Spleen (tissue), 7 donors: Measurements from ENCODE around the gene CACNG8.

Source experiments
- CTCF ChIP-seq, 11 experiments: fragments of 200-600 bp in 7 of 11; fragments of 450-650 bp in 4 of 11; sonication (generic) in 4 of 11; IDR thresholded peaks in 8 of 11; conservative IDR thresholded peaks in 3 of 11; 1 replicate in 7 of 11; 2 replicates in 4 of 11; pipeline versions ENCODE4 v1.4.0 to v1.8.0; 2016 to 2021; ENCODE audit warnings: antibody characterized with exemption in 11 of 11, inconsistent platforms in 4 of 11, mild to moderate bottlenecking in 1 of 11
- POLR2AphosphoS5 ChIP-seq, 3 donors: sonication (generic); formaldehyde crosslinking; IDR thresholded peaks; one replicate each; pipeline ENCODE4 v1.5.1; 2017; ENCODE audit warnings: antibody characterized with exemption in 3 of 3
- donor health status: DM: no; HTN: no; CAD: no; lungs with moderate emphysema.
- donor health status: DM: no; HTN: no; CAD: no.
- donor health status: DM: no; HTN: no; CAD: no.

DNA sequence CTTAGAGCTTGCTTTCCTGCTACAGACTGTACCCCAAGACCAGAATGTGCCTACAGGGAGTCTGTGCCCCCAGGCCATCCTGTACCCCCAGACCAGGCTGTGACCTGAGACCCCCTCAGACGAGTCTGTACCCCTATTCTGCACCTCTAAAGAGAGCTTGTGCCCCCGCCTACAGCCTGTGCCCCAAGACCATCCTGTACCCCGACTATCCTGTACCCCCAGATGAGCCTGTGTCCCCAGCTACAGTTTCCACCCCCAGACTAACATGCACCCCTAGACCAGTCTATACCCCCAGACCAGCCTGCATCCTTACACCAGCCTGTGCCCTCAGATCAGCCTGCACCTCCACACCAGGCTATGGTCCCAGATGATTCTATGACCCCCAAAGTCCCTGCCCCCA is 30.7 kb downstream of the CACNG8 start:
- TF ChIP-seq CTCF (IDR thresholded peaks at IDR 0.05 in 8 of 11, conservative IDR thresholded peaks at IDR 0.05 in 3 of 11) (no peak), POLR2AphosphoS5 (IDR thresholded peaks at IDR 0.05) (no peak)
